Mucosa of descending colon (tissue), 3 donors: ENCODE measurements around the gene SEMA6B. TPM values are rescaled to one million over a fixed set of nuclear protein-coding genes. Genes with fewer than 3 reads are reported as not detected.

ENCODE experiments used
- ATAC-seq: fragments of 200-7000 bp; cut with Tn5 transposase; one replicate; pipeline ENCODE4 v1.9.1; 2020; ENCODE audit warnings: mild to moderate bottlenecking, moderate library complexity
- DNase-seq, 3 donors: peaks; one replicate each; pipeline ENCODE4 v3.0.0-alpha.2; 2020
- H3K36me3 ChIP-seq: fragments of 200-600 bp; one replicate; pipeline ENCODE4 v1.8.0; 2021; ENCODE audit warnings: low read depth, mild to moderate bottlenecking
- H3K4me1 ChIP-seq: fragments of 200-600 bp; one replicate; pipeline ENCODE4 v1.8.0; 2021; ENCODE audit warnings: low read depth, mild to moderate bottlenecking
- H3K4me3 ChIP-seq: fragments of 200-600 bp; one replicate; pipeline ENCODE4 v1.8.0; 2021; ENCODE audit warnings: mild to moderate bottlenecking
- H3K9me3 ChIP-seq: fragments of 200-600 bp; one replicate; pipeline ENCODE4 v1.8.0; 2021; ENCODE audit warnings: mild to moderate bottlenecking
- CTCF ChIP-seq: fragments of 200-600 bp; IDR thresholded peaks from one replicate; pipeline ENCODE4 v1.8.0; 2022; ENCODE audit warnings: antibody characterized with exemption, mild to moderate bottlenecking
- intact Hi-C, 2 donors: fragments of 100-400 bp; cut with DNase I in 1 of 2; cut with micrococcal nuclease in 1 of 2; formaldehyde crosslinking; loops; one replicate each; pipeline versions ENCODE4 v1.11.0 to v1.11.1; 2022; cut with DNase I, micrococcal nuclease
- long read RNA-seq, 2 donors: library from polyadenylated mRNA; unstranded; transcript quantifications; one replicate each; pipeline ENCODE4 v2.0.0, GENCODE V29; 2019 to 2021
- total RNA-seq, 3 donors: library from RNA; stranded (reverse); fragmentation: NEBNext Ultra II Directional in 2 of 3; extraction: Animal tissue kit (Norgen Biotek cat#: 25700) in 2 of 3; gene quantifications; one replicate each; pipeline versions ENCODE4 v1.2.1 to v1.2.4, GENCODE V29; 2021 to 2023
- donor health status: DM: no; HTN: no; CAD: no; lungs with moderate emphysema.
- donor health status: DM: no; HTN: no; CAD: no.
- donor health status: DM: no; HTN: yes; CAD: no.

Gene SEMA6B
- 1 to 10 TPM; 2.5 to 8.4 (median 5.9) TPM for total RNA-seq
- long read RNA-seq, donor 1, partial matches to known transcripts: 0 of 1 reads
- long read RNA-seq, donor 1, other reads (novel, unspliced or antisense): 1 of 1 reads
- long read RNA-seq, donor 2: 0 reads

GRCh38 chr19:4559569-4559968 is at the start of gene SEMA6B:
SEMA6B (minus strand) TSS chr19:4559684; CDS start chr19:4558457, 1,227 bp downstream.
- no peak for TF ChIP-seq CTCF
- no peak for ATAC-seq
- Histone ChIP-seq H3K4me1 (no peaks in the 10 kb centered on the region), H3K9me3 (no peaks in the 10 kb centered on the region), H3K36me3 (no peaks in the 10 kb centered on the region), H3K4me3 (no peak within 1 kb of the TSS)
- DNase-seq: peak in 1 of 3 donors; percentile 39
- intact Hi-C loops: no loop called here

GRCh38 chr19:4606921-4607678 is 47.6 kb upstream of the SEMA6B start:
- TF ChIP-seq CTCF: no peak
- no peaks in the 10 kb centered on the region for H3K9me3 ChIP-seq
- no peaks in the 10 kb centered on the region for H3K4me1 ChIP-seq
- DNase-seq (no peak), ATAC-seq (no peak)
- no peak overlapping the region for H3K4me3 ChIP-seq
- no peaks in the 10 kb centered on the region for H3K36me3 ChIP-seq
- intact Hi-C loops: no loop called here

GRCh38 chr19:4606181-4606580 is 46.7 kb upstream of the SEMA6B start:
- no peak for ATAC-seq
- intact Hi-C loops: no loop called here
- H3K4me3 ChIP-seq: no peak overlapping the region

GRCh38 chr19:4604912-4605311 is 45.4 kb upstream of the SEMA6B start:
- intact Hi-C loops: no loop called here
- no peak for ATAC-seq
- no peak for TF ChIP-seq CTCF
- no peaks in the 10 kb centered on the region for H3K4me1 ChIP-seq
- no peak for DNase-seq
- H3K9me3 ChIP-seq: no peaks in the 10 kb centered on the region
- H3K4me3 ChIP-seq: no peak overlapping the region
- no peaks in the 10 kb centered on the region for H3K36me3 ChIP-seq

More at GRCh38 chr19:4606181-4606580, 46.7 kb upstream of the SEMA6B start:
- no peaks in the 10 kb centered on the region for H3K36me3 ChIP-seq
- H3K9me3 ChIP-seq: no peaks in the 10 kb centered on the region
- no peaks in the 10 kb centered on the region for H3K4me1 ChIP-seq
- no peak for DNase-seq
- TF ChIP-seq CTCF: no peak

GRCh38 chr19:4602915-4603314 is 43.4 kb upstream of the SEMA6B start:
- DNase-seq (no peak), ATAC-seq (no peak)
- intact Hi-C loops: no loop called here
- Histone ChIP-seq H3K4me1 (no peaks in the 10 kb centered on the region), H3K36me3 (no peaks in the 10 kb centered on the region), H3K4me3 (no peak overlapping the region), H3K9me3 (no peaks in the 10 kb centered on the region)
- TF ChIP-seq CTCF: no peak
